ENCODE measurements around the gene PWWP2B. TPM values are rescaled to one million over a fixed set of nuclear protein-coding genes. Genes with fewer than 3 reads are reported as not detected.
"Not testable (repeated sequence)": the region's sequence is repeated elsewhere in the genome, so short reads cannot be mapped to it uniquely, and the experiment has no call there.

Gene PWWP2B
- total RNA-seq, 1 experiment from 2014 or later, result 51.6 TPM

DNA sequence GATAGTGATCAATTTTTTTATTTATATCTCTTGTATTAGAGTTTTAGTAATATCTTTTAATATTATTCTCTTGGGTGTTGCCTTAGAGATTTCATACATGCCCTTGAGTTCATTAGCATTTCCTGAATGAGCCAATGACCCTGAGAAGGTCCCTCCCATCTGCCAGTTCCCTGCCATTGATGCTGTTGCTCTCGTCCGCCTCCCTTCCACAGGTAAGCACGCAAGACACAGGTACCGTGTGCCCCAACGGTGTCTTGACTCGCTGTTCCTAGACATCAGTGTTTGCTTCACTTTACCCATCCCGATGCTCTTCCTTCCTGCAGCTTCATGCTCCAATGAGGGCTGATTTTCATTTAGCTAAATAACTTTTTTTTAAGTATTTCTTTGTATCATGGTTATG lies 19.7 kb upstream of the PWWP2B start:
- Histone ChIP-seq H3K4me3 (ENCODE audit: low read depth in 2 of 2, low read length in 2 of 2) (no peak overlapping the region), H3K9me3 (ENCODE audit: control insufficient read depth, insufficient read depth, low read depth, low read length) (no peaks in the 10 kb centered on the region), H3K36me3 (ENCODE audit: control insufficient read depth, insufficient read depth, low read length) (no peaks in the 10 kb centered on the region), H3K27ac (ENCODE audit: low read length) (no peak overlapping the region), H3K4me1 (ENCODE audit: control insufficient read depth, insufficient read depth, low read length) (peaks cover 5% of the 10 kb centered on the region), H3K27me3 (ENCODE audit: control insufficient read depth, insufficient read depth, low read length) (no peaks in the 10 kb centered on the region)
- ChIA-PET CTCF (no interaction called here), POLR2A (no interaction called here)
- in situ Hi-C loops (cut with HindIII; ENCODE audit: low pct_unique_long_range_greater_than_20kb, low sequenced_read_pairs) (no loop called here), intact Hi-C loops (cut with micrococcal nuclease; ENCODE audit: unreplicated experiment) (no loop called here)
- DNase-seq (ENCODE audit: low read depth, low spot score) (no peak), ATAC-seq (no peak)
- TF ChIP-seq SIN3A (IDR thresholded peaks at IDR 0.05; ENCODE audit: borderline replicate concordance, insufficient read depth, low read depth, low read length) (no peak), POLR2AphosphoS5 (IDR thresholded peaks at IDR 0.05; ENCODE audit: low read depth, low read length) (no peak), TCF7L2 (IDR thresholded peaks at IDR 0.05; ENCODE audit: low read depth, low read length) (no peak)
- TF ChIP-seq, protein P1, sequence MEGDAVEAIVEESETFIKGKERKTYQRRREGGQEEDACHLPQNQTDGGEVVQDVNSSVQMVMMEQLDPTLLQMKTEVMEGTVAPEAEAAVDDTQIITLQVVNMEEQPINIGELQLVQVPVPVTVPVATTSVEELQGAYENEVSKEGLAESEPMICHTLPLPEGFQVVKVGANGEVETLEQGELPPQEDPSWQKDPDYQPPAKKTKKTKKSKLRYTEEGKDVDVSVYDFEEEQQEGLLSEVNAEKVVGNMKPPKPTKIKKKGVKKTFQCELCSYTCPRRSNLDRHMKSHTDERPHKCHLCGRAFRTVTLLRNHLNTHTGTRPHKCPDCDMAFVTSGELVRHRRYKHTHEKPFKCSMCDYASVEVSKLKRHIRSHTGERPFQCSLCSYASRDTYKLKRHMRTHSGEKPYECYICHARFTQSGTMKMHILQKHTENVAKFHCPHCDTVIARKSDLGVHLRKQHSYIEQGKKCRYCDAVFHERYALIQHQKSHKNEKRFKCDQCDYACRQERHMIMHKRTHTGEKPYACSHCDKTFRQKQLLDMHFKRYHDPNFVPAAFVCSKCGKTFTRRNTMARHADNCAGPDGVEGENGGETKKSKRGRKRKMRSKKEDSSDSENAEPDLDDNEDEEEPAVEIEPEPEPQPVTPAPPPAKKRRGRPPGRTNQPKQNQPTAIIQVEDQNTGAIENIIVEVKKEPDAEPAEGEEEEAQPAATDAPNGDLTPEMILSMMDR (IDR thresholded peaks at IDR 0.05), result no peak
- TF ChIP-seq, protein P2, sequence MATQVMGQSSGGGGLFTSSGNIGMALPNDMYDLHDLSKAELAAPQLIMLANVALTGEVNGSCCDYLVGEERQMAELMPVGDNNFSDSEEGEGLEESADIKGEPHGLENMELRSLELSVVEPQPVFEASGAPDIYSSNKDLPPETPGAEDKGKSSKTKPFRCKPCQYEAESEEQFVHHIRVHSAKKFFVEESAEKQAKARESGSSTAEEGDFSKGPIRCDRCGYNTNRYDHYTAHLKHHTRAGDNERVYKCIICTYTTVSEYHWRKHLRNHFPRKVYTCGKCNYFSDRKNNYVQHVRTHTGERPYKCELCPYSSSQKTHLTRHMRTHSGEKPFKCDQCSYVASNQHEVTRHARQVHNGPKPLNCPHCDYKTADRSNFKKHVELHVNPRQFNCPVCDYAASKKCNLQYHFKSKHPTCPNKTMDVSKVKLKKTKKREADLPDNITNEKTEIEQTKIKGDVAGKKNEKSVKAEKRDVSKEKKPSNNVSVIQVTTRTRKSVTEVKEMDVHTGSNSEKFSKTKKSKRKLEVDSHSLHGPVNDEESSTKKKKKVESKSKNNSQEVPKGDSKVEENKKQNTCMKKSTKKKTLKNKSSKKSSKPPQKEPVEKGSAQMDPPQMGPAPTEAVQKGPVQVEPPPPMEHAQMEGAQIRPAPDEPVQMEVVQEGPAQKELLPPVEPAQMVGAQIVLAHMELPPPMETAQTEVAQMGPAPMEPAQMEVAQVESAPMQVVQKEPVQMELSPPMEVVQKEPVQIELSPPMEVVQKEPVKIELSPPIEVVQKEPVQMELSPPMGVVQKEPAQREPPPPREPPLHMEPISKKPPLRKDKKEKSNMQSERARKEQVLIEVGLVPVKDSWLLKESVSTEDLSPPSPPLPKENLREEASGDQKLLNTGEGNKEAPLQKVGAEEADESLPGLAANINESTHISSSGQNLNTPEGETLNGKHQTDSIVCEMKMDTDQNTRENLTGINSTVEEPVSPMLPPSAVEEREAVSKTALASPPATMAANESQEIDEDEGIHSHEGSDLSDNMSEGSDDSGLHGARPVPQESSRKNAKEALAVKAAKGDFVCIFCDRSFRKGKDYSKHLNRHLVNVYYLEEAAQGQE (IDR thresholded peaks at IDR 0.05; ENCODE audit: insufficient read depth in 1 of 2, low read depth in 2 of 2, low read length in 1 of 2), result no peak
- no TSS peak for BruUV-seq (replicated peaks)

DNA sequence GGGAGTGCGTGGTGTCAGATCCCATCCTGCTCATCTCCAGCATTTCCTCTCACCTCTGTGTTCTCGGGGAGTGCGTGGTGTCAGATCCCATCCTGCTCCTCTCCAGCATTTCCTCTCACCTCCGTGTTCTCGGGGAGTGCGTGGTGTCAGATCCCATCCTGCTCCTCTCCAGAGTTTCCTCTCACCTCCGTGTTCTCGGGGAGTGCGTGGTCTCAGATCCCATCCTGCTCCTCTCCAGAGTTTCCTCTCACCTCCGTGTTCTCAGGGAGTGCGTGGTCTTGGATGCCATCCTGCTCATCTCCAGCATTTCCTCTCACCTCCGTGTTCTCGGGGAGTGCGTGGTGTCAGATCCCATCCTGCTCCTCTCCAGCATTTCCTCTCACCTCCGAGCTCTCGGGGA lies 18.0 kb upstream of the PWWP2B start:
- in situ Hi-C loops (cut with HindIII; ENCODE audit: low pct_unique_long_range_greater_than_20kb, low sequenced_read_pairs); CTCF ChIA-PET: not testable (repeated sequence)

DNA sequence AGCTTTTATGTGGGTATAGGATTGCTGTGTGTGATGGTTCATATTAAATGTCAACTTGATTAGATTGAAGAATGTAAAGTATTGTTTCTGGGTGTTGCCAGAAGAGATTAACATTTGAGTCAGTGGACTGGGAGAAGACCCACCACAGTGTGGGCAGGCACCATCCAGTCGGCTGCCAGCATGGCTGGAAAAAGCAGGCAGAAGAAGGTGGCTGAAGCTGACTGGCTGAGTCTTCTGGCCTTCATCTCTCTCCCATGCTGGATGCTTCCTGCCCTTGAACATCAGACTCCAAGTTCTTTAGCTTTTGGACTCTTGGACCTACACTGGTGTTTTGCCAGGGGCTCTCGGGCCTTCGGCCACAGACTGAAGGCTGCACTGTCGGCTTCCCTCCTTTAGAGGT lies 16.0 kb upstream of the PWWP2B start:
- ATAC-seq; POLR2A ChIA-PET; H3K4me1 ChIP-seq (ENCODE audit: control insufficient read depth, insufficient read depth, low read length); H3K9me3 ChIP-seq (ENCODE audit: control insufficient read depth, insufficient read depth, low read depth, low read length); H3K27ac ChIP-seq (ENCODE audit: low read length); BruUV-seq (replicated peaks); intact Hi-C loops (cut with micrococcal nuclease; ENCODE audit: unreplicated experiment); H3K27me3 ChIP-seq (ENCODE audit: control insufficient read depth, insufficient read depth, low read length); H3K4me3 ChIP-seq (ENCODE audit: low read depth in 2 of 2, low read length in 2 of 2); H3K36me3 ChIP-seq (ENCODE audit: control insufficient read depth, insufficient read depth, low read length); in situ Hi-C loops (cut with HindIII; ENCODE audit: low pct_unique_long_range_greater_than_20kb, low sequenced_read_pairs); DNase-seq (ENCODE audit: low read depth, low spot score): not testable (repeated sequence)
- CTCF ChIA-PET, result interaction anchor here (0.5 kb wide), 1 partner anchor 64 kb away, joined by 9 read pairs; no protein-coding TSS in a partner anchor

More for the DNA sequence above, 18.0 kb upstream of the PWWP2B start:
- ATAC-seq; intact Hi-C loops (cut with micrococcal nuclease; ENCODE audit: unreplicated experiment); DNase-seq (ENCODE audit: low read depth, low spot score); H3K4me3 ChIP-seq (ENCODE audit: low read depth in 2 of 2, low read length in 2 of 2); H3K27ac ChIP-seq (ENCODE audit: low read length); BruUV-seq (replicated peaks); H3K27me3 ChIP-seq (ENCODE audit: control insufficient read depth, insufficient read depth, low read length); H3K9me3 ChIP-seq (ENCODE audit: control insufficient read depth, insufficient read depth, low read depth, low read length); H3K36me3 ChIP-seq (ENCODE audit: control insufficient read depth, insufficient read depth, low read length); H3K4me1 ChIP-seq (ENCODE audit: control insufficient read depth, insufficient read depth, low read length): not testable (repeated sequence)
- POLR2A ChIA-PET, result interaction anchor here (0.7 kb wide), 1 partner anchor 103 kb away, joined by 3 read pairs; no protein-coding TSS in a partner anchor

Data from Panc1 (cell line).